GM18870 (cell line): ENCODE data around the gene GARS1.
"Not testable (repeated sequence)": the region's sequence is repeated elsewhere in the genome, so short reads cannot be mapped to it uniquely, and the experiment has no call there.

Source experiments
- ATAC-seq: cut with Tn5 transposase; IDR thresholded peaks from one replicate; pipeline ENCODE4 v1.9.1; 2021; ENCODE audit warnings: moderate library complexity; ENCODE audit not compliant: unreplicated experiment

Gene GARS1

DNA sequence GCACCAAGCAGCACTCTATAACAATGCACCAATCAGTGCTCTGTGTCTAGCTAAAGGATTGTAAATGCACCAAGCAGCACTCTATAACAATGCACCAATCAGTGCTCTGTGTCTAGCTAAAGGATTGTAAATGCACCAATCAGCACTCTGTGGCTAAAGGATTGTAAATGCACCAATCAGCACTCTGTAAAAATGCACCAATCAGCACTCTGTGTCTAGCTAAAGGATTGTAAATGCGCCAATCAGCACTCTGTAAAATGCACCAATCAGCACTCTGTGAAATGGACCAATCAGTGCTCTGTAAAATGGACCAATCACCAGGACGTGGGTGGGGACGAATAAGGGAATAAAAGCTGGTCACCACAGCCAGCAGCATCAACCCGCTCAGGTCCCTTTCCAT is 24.4 kb upstream of the GARS1 start:
- ATAC-seq, result not testable (repeated sequence)

DNA sequence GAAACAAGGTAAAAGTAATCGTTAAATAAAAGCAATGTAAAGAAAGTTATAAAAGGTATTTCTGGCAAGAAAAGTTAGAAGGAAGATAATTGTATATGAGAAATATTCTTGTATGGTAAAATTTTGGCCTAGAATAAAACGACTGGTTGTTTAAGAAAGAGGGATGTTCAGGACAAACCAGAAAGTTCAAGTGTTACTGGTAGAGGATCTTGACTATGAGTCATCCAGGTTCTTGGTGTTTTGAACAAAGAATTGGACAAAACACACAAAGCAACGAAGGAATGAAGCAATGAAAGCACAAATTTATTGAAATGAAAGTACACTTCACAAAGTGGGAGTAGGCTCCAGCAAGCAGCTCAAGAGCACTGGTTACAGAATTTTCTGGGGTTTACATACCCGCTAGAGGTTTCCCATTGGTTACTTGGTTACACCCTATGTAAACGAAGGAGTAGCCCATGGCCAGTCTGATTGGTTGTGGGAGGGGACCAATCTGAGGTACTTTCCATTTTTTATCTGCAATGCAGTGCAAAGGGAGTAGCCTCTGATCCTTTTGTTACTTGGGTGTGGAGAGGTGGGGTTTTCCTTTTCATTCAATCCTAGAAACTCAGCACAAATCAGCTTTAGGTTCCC is 22.4 kb upstream of the GARS1 start:
- ATAC-seq, result no peak

DNA sequence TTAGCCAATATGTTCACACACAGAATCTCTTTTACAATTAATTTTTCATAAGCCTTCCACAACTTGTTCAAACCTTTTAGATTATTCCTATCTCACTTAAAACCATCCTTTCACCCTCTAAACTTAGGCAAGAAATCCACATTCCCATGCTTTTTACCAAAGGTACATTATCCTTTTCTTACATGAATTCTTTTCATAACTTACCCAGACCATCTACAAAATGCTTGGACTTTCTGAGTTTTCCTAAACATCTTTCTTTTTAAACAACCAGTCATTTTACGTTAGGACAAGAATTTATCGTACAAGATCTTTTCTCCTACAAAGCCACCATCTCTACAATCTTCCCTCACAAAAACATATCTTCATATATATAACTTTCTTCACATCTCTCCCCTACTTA is 18.8 kb upstream of the GARS1 start:
- no peak for ATAC-seq

DNA sequence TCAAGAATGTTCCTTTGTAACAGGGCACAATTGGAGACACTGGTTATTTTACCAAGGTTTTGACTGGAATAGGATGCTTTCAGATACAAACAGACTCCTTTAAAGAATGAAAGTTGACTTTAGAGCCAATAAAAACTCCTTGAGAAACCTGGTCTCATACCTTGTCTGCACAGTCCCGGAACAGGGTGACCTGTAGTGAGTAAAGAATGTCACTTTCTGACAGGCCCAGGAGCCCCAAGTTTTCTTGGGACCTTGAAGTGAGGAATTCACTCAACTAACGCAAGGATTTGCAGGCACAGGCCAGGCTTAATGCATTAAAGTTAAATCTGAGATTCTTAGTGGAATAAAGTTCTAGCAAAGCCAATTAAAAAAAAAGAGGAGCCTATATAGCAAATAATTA is 11.5 kb upstream of the GARS1 start:
- no peak for ATAC-seq

GRCh38 chr7:30584415-30584814 is 10.3 kb upstream of the GARS1 start:
- no peak for ATAC-seq

DNA sequence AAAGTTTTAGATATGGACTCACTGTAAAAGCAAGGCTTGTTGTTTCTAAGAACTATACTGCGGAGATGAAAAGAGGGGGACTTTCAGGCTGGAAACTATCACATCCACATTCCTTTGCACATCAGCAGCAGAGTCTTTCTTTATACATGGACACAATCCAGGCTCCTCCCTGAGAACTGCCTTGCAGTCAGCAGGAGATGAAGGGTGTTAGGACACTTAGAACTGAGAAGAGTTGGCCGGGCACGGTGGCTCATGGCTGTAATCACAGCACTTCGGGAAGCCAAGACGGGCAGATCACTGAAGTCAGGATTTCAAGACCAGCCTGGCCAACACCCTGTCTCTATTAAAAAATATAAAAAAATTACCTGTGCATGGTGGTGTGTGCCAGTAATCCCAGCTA is 9.7 kb upstream of the GARS1 start:
- no peak for ATAC-seq

GRCh38 chr7:30585675-30586074 is 9.0 kb upstream of the GARS1 start:
- ATAC-seq, result no peak

- ATAC-seq, result not testable (repeated sequence)
These were observed 7.1 kb upstream of the GARS1 start for GRCh38 chr7:30587547-30587946.

- ATAC-seq, result no peak
These were observed 5.6 kb upstream of the GARS1 start for GRCh38 chr7:30589111-30589510.

GRCh38 chr7:30594048-30594539 is 584 bp upstream of the GARS1 start:
- ATAC-seq, result peak; percentile 31

GRCh38 chr7:30595436-30596013 is 847 bp downstream of the GARS1 start:
- no peak for ATAC-seq

DNA sequence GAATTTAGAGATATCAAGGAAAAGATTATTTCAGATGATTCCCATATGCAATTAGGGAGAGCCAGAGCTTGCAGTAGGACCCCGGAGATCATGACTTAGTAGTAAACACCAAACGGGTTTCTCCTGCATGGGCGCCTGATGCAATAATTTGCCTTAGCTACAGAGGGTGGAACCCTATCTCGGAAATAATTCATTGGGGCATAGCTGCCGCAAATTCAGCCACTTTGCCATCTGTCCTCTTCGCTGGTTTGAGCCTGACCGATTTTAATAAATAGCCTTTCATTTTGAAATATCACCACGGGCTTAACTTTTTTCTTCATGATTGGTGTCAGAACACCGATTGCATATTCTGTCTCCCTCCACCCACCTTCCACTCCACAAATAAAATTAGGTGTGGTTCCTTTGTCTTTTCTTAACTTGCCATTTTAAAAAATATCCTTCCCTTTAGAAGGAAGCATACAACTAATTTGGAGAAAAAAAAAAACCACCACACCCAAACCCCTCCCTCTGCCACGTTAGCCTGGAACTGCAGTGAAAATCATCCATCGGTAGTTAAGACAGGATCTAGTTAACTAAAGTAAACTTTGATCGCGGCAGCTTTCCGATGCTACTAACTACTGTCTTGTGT is 1.4 kb downstream of the GARS1 start:
- no peak for ATAC-seq

- no peak for ATAC-seq
These were observed 2.0 kb downstream of the GARS1 start for GRCh38 chr7:30596721-30597120.

DNA sequence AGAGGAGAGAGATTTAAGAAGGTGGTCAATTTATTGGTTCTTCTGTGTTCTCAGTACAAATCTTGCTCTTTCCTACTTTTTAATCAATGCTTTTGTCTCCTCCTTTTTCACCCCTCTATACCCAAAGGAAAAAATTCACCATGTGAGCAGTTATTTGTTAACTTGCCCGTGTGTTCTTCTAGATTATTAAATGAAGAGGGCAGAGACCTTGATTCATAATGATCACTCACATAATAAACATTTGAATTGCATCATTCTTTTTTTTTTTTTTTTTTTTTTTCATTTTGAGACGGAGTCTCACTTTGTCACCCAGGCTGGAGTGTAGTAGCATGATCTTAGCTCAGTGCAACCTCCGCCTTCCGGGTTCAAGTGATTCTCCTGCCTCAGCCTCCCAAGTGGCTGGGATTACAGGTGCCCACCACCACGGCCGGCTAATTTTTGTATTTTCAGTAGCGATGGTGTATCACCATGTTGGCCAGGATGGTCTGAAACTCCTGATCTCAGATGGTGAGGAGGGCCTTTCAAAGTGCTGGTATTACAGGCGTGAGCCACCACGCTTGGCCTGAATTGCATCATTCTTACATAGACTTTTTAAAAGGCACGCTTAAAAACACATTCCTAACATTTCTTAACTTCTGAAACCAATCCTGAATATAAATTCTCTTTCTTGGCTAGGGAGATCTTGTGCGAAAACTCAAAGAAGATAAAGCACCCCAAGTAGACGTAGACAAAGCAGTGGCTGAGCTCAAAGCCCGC is 3.6 kb downstream of the GARS1 start:
- ATAC-seq, result no peak

DNA sequence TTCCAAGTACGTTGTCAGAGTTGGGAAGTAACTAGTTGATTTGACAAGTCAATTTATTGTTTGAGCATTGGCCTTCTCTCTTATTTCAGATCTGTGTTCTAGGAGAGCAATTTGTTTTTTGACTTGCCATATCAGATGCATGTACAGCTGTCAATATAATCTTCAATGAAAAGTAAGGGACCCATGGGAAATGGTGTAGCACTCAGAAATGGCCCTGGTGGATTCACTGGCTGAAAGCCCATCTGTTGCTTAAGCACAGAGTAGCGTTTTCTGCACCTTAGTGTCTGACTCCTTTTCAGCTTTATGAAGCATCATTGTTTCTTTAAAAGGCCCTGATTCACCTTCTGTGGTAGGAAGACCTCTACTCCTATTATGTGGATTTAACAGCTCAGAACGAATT is 10.2 kb downstream of the GARS1 start:
- ATAC-seq, result no peak

DNA sequence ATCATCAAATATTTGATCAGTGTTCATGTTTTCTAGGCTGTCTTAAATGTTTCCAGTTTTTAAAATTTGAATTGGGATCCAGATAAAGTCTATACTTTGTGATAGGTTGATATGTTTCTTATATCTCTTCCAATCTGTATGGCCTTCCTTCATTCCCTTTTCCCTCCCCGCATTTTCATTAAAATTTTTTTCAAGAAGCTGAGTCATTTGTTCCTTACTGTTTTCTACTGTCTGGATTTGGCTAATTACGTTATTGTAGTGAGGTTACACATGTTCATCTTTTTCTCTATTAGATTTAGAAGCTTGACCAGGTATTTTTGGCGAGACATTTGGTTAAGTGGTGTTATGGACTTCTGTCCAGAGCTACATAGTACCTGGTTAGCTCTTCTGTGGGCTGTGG is 11.2 kb downstream of the GARS1 start:
- no peak for ATAC-seq

GRCh38 chr7:30612658-30613265 is 18.1 kb downstream of the GARS1 start:
- no peak for ATAC-seq

DNA sequence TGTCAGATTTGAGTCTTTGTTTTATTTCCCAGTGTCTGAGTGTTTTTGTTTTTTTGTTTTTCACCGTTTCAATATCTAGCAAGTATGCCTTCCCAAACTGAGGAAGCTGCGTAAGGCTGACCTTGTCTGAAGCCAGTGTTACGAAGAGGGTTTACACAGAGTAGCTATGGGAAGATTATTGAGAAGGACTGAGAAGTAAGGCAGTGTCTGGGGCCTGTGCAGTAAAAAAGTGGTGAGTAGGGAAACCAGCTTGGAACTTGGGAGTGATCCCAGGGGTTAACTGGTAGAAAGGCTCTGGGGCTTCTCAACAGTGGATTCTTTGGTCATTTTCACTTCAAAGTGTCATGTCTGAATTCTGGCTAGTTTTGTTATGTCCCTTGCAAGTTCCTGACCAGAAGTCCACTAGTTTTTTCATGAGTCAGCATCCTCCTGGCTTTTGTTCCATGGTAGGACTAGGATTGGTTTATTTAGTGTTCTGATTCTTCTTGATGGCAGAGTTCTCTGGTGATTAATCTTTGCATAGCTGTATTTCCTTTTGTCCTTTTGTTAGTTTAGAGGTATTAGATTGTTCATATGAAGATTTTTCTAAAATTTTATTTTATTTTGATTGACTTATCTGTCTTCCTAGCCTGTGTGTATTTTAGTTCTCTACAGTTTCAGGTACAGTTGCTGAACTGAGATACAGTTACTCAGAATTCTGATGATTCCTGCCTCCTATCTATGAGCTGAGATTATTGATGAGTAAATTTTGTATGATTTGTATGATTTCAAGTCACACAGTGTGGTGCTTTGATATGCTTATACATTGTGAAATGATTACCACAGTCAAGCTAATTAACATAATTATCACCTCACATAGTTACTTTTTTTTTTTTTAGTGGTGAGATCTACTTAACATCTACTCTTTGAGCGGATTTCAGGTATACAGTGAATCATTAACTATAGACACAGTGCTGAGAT is 19.0 kb downstream of the GARS1 start:
- ATAC-seq, result no peak

DNA sequence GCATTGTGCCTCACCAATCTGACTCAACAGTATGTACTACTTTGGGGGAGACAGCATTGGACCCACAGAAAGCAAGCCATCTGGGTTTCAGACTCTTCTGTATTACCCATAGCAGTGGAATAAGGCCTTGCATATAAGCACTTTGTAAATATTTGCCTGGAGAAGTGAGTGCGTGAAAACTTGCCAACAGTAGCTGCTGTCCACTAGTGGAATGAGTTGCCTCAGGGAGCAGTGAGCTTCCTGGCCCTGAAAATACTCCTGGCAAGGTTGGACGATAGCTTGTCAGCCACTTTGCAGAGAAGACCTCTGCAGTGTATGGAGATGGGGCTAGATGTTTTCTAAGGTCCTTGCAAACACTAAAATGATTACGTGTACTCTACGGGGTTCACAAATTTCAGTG is 21.6 kb downstream of the GARS1 start:
- ATAC-seq, result no peak

- no peak for ATAC-seq
These were observed 22.7 kb downstream of the GARS1 start for GRCh38 chr7:30617359-30617758.
